PC-3 (cell line): ENCODE measurements around the gene RAD23B. TPM values are rescaled to one million over a fixed set of nuclear protein-coding genes. Genes with fewer than 3 reads are reported as not detected.

ENCODE experiments used
- ATAC-seq: fragments of 200-7000 bp; cut with Tn5 transposase; 2 replicates; pipeline ENCODE4 v1.9.1; 2020; ENCODE audit warnings: mild to moderate bottlenecking, moderate library complexity
- BruUV-seq: library from RNA; stranded (reverse); fragments of 400-500 nt; replicated peaks from 2 replicates; lab custom pipeline; 2021; lab: Mats Ljungman, UMichigan
- CTCF ChIA-PET: fragments of 300-600 bp; sonication (Branson Sonifier 250); formaldehyde crosslinking; loops from one replicate; lab custom pipeline; 2022; ENCODE audit warnings: antibody characterized with exemption; lab: Charles Lee
- POLR2A ChIA-PET: fragments of 300-600 bp; sonication (Branson Sonifier 250); formaldehyde crosslinking; loops from one replicate; lab custom pipeline; 2022; ENCODE audit warnings: antibody characterized with exemption; ENCODE audit not compliant: unreplicated experiment; lab: Charles Lee
- DNase-seq: peaks from one replicate; pipeline ENCODE4 v3.0.0-alpha.2; 2015
- H2AFZ ChIP-seq: fragments of 300-600 bp; sonication (generic); 2 replicates; pipeline ENCODE4 v1.6.0; 2016; ENCODE audit warnings: antibody characterized with exemption, low read length
- H3F3A ChIP-seq: fragments of 300-600 bp; sonication (generic); one replicate; pipeline ENCODE4 v1.6.0; 2017; ENCODE audit warnings: antibody characterized with exemption, low read length, control low read depth, mild to moderate bottlenecking; ENCODE audit not compliant: unreplicated experiment
- H3K27ac ChIP-seq: fragments of 300-600 bp; sonication (generic); 2 replicates; pipeline ENCODE4 v1.5.1; 2016; ENCODE audit warnings: mild to moderate bottlenecking, low read length
- H3K27me3 ChIP-seq: fragments of 300-600 bp; sonication (generic); 2 replicates; pipeline ENCODE4 v1.6.1; 2016; ENCODE audit warnings: low read length, mixed read lengths
- H3K36me3 ChIP-seq: fragments of 300-600 bp; sonication (generic); 2 replicates; pipeline ENCODE4 v1.6.1; 2016; ENCODE audit warnings: low read depth, mixed run types, low read length, mixed read lengths
- H3K4me1 ChIP-seq: fragments of 300-600 bp; sonication (generic); 2 replicates; pipeline ENCODE4 v1.5.1; 2016; ENCODE audit warnings: low read length; ENCODE audit not compliant: insufficient read depth
- H3K4me2 ChIP-seq: fragments of 300-600 bp; sonication (generic); 2 replicates; pipeline ENCODE4 v1.6.0; 2016; ENCODE audit warnings: low read length
- H3K4me3 ChIP-seq: fragments of 300-600 bp; sonication (generic); 2 replicates; pipeline ENCODE4 v1.5.1; 2016; ENCODE audit warnings: mild to moderate bottlenecking, low read length, mixed read lengths
- H3K79me2 ChIP-seq: fragments of 300-600 bp; sonication (generic); 2 replicates; pipeline ENCODE4 v1.6.1; 2017; ENCODE audit warnings: low read length, mixed read lengths
- H3K9ac ChIP-seq: fragments of 300-600 bp; sonication (generic); 2 replicates; pipeline ENCODE4 v1.6.0; 2016; ENCODE audit warnings: mild to moderate bottlenecking, low read length
- H3K9me2 ChIP-seq: fragments of 300-600 bp; sonication (generic); replicated peaks from 2 replicates; pipeline ENCODE4 v1.6.1; 2016; ENCODE audit warnings: mixed run types, low read length, mixed read lengths
- H3K9me3 ChIP-seq: fragments of 300-600 bp; sonication (generic); 2 replicates; pipeline ENCODE4 v1.6.1; 2016; ENCODE audit warnings: low read length, mixed read lengths
- H4K20me1 ChIP-seq: fragments of 300-600 bp; sonication (generic); 2 replicates; pipeline ENCODE4 v1.6.1; 2016; ENCODE audit warnings: low read length, mixed read lengths
- CTCF ChIP-seq: fragments of 300-600 bp; sonication (generic); conservative IDR thresholded peaks from 2 replicates; pipeline ENCODE4 v1.5.1; 2017; ENCODE audit warnings: antibody characterized with exemption, low read depth, mild to moderate bottlenecking, low read length
- EZH2 ChIP-seq: fragments of 300-600 bp; sonication (generic); IDR thresholded peaks from one replicate; pipeline ENCODE4 v1.6.1; 2017; ENCODE audit warnings: antibody characterized with exemption, mild to moderate bottlenecking, low read length; ENCODE audit not compliant: unreplicated experiment
- EZH2phosphoT487 ChIP-seq: fragments of 300-600 bp; sonication (generic); IDR thresholded peaks from 2 replicates; pipeline ENCODE4 v1.6.1; 2018; ENCODE audit warnings: mild to moderate bottlenecking, antibody characterized with exemption, low read length, borderline replicate concordance
- intact Hi-C: fragments of 100-400 bp; cut with micrococcal nuclease; formaldehyde crosslinking; loops from 2 replicates; pipeline ENCODE4 v1.9.0; 2023
- total RNA-seq: library from RNA; depleted of rRNA; stranded (reverse); fragments of >200 nt; gene quantifications from 2 replicates; pipeline ENCODE4 v1.2.3, GENCODE V29; 2014

Gene RAD23B
- total RNA-seq, 1 experiment from 2014 or later, result 67.9 TPM

GRCh38 chr9:107284636-107285035 lies 1.6 kb downstream of the RAD23B start:
- peak overlapping the region; percentile 99 for H3K9ac ChIP-seq
- H3F3A ChIP-seq, result no peaks in the 10 kb centered on the region
- no peak overlapping the region for H2AFZ ChIP-seq
- H3K4me2 ChIP-seq, result peak overlapping the region; percentile 96
- DNase-seq, result no peak
- peak overlapping the region; percentile 93 for H3K27ac ChIP-seq
- ChIA-PET POLR2A (no interaction called here), CTCF (no interaction called here)
- intact Hi-C loops, result no loop called here
- no peaks in the 10 kb centered on the region for H3K9me2 ChIP-seq
- ATAC-seq, result no peak
- H3K79me2 ChIP-seq, result peaks cover 66% of the 10 kb centered on the region
- peaks cover 4% of the 10 kb centered on the region; the same call in 1 of the 2 replicates for H3K36me3 ChIP-seq
- H3K27me3 ChIP-seq, result no peaks in the 10 kb centered on the region
- no peaks in the 10 kb centered on the region for H3K9me3 ChIP-seq
- BruUV-seq, result no TSS peak
- H3K4me3 ChIP-seq, result peak overlapping the region; percentile 94
- no peak for TF ChIP-seq EZH2
- no peak for TF ChIP-seq CTCF
- TF ChIP-seq EZH2phosphoT487, result no peak
- H3K4me1 ChIP-seq, result peaks cover 29% of the 10 kb centered on the region
- H4K20me1 ChIP-seq, result peaks cover 55% of the 10 kb centered on the region

GRCh38 chr9:107285286-107285685 lies 2.2 kb downstream of the RAD23B start:
- no peak for TF ChIP-seq EZH2phosphoT487
- no peak for TF ChIP-seq CTCF
- TF ChIP-seq EZH2, result no peak
- H3K4me3 ChIP-seq, result peak overlapping the region; percentile 94
- H4K20me1 ChIP-seq, result peaks cover 62% of the 10 kb centered on the region
- BruUV-seq, result no TSS peak
- CTCF ChIA-PET, result no interaction called here
- no peaks in the 10 kb centered on the region for H3K9me3 ChIP-seq
- POLR2A ChIA-PET, result no interaction called here
- intact Hi-C loops, result no loop called here
- H3F3A ChIP-seq, result no peaks in the 10 kb centered on the region
- H3K79me2 ChIP-seq, result peaks cover 72% of the 10 kb centered on the region
- H2AFZ ChIP-seq, result no peak overlapping the region
- DNase-seq, result no peak
- ATAC-seq, result no peak
- H3K9ac ChIP-seq, result peak overlapping the region; percentile 99
- no peaks in the 10 kb centered on the region for H3K27me3 ChIP-seq
- peaks cover 31% of the 10 kb centered on the region for H3K4me1 ChIP-seq
- H3K9me2 ChIP-seq, result no peaks in the 10 kb centered on the region
- H3K4me2 ChIP-seq, result peak overlapping the region; percentile 96
- H3K36me3 ChIP-seq, result peaks cover 4% of the 10 kb centered on the region; the same call in 1 of the 2 replicates
- H3K27ac ChIP-seq, result no peak overlapping the region

GRCh38 chr9:107286057-107286456 lies 3.0 kb downstream of the RAD23B start:
- peaks cover 80% of the 10 kb centered on the region for H3K79me2 ChIP-seq
- H4K20me1 ChIP-seq, result peaks cover 69% of the 10 kb centered on the region
- no TSS peak for BruUV-seq
- intact Hi-C loops, result no loop called here
- H2AFZ ChIP-seq, result no peak overlapping the region
- TF ChIP-seq CTCF (no peak), EZH2phosphoT487 (no peak), EZH2 (no peak)
- peaks cover 4% of the 10 kb centered on the region; the same call in 1 of the 2 replicates for H3K36me3 ChIP-seq
- peak overlapping the region; percentile 96 for H3K4me2 ChIP-seq
- H3K4me1 ChIP-seq, result peaks cover 27% of the 10 kb centered on the region
- CTCF ChIA-PET, result no interaction called here
- H3K27ac ChIP-seq, result no peak overlapping the region
- DNase-seq (peak; percentile 52), ATAC-seq (no peak)
- no peaks in the 10 kb centered on the region for H3F3A ChIP-seq
- H3K27me3 ChIP-seq, result no peaks in the 10 kb centered on the region
- H3K9me2 ChIP-seq, result no peaks in the 10 kb centered on the region
- H3K4me3 ChIP-seq, result peak overlapping the region; percentile 94
- no peaks in the 10 kb centered on the region for H3K9me3 ChIP-seq
- POLR2A ChIA-PET, result no interaction called here
- H3K9ac ChIP-seq, result no peak overlapping the region
